Sigmoid colon (tissue), 7 donors: ENCODE results near the gene PSMB7. TPM values are rescaled to one million over a fixed set of nuclear protein-coding genes. Genes with fewer than 3 reads are reported as not detected.

ENCODE experiments used
- DNase-seq: peaks from one replicate; pipeline ENCODE4 v3.0.0-alpha.2; 2019
- H3K27ac ChIP-seq, 4 donors: fragments of 200-600 bp; sonication (generic); one replicate each; pipeline ENCODE4 v1.5.1; 2016 to 2019; ENCODE audit warnings: mild to moderate bottlenecking in 1 of 4
- H3K27me3 ChIP-seq, 3 donors: fragments of 200-600 bp; sonication (generic); one replicate each; pipeline ENCODE4 v1.5.1; 2019; ENCODE audit warnings: mild to moderate bottlenecking in 1 of 3
- H3K36me3 ChIP-seq, 4 donors: fragments of 200-600 bp; sonication (generic); one replicate each; pipeline ENCODE4 v1.5.1; 2016 to 2019
- H3K4me1 ChIP-seq, 4 donors: fragments of 200-600 bp; sonication (generic); one replicate each; pipeline ENCODE4 v1.5.1; 2017 to 2019
- H3K4me3 ChIP-seq, 4 donors: fragments of 200-600 bp; sonication (generic); one replicate each; pipeline ENCODE4 v1.5.1; 2017 to 2019; ENCODE audit warnings: mild to moderate bottlenecking in 2 of 4, moderate library complexity in 1 of 4
- H3K9me3 ChIP-seq, 4 donors: fragments of 200-600 bp in 3 of 4; sonication (generic) in 3 of 4; one replicate each; pipeline versions ENCODE4 v1.5.1 to v1.6.1; 2013 to 2019
- EP300 ChIP-seq, 4 donors: sonication (generic); formaldehyde crosslinking; IDR thresholded peaks; one replicate each; pipeline ENCODE4 v1.6.1; 2017; ENCODE audit warnings: antibody characterized with exemption in 4 of 4
- POLR2A ChIP-seq, 2 donors: fragments of 450-650 bp; IDR thresholded peaks; one replicate each; pipeline ENCODE4 v1.6.1; 2016; ENCODE audit warnings: antibody characterized with exemption in 2 of 2, mild to moderate bottlenecking in 2 of 2, moderate library complexity in 2 of 2
- POLR2AphosphoS5 ChIP-seq, 4 donors: sonication (generic); formaldehyde crosslinking; IDR thresholded peaks; one replicate each; pipeline ENCODE4 v1.6.1; 2017; ENCODE audit warnings: antibody characterized with exemption in 4 of 4
- WGBS, 2 donors: extraction: QIAGEN DNeasy Blood & Tissue Kit; methylation state at CpG; one replicate each; pipeline ENCODE4 v1.1.7; 2013; 5-methylcytosine and 5-hydroxymethylcytosine counted together
- intact Hi-C: fragments of 100-400 bp; cut with DNase I; formaldehyde crosslinking; loops from one replicate; pipeline ENCODE4 v1.15.1; 2023
- polyA plus RNA-seq, 3 donors: library from polyadenylated mRNA; stranded (reverse); fragments of 200-250 nt; gene quantifications; one replicate each; pipeline ENCODE4 v1.2.3, GENCODE V29; 2013
- total RNA-seq, 4 donors: library from RNA; depleted of rRNA; stranded (reverse); fragments of >200 nt; gene quantifications; one replicate each; pipeline ENCODE4 v1.1.0, GENCODE V29; 2016
- TF ChIP-seq, protein P1 (sequence below), 4 experiments: fragments of 450-650 bp in 3 of 4; fragments of 200-600 bp in 1 of 4; IDR thresholded peaks; one replicate each; pipeline ENCODE4 v1.5.1; 2016 to 2019; ENCODE audit warnings: antibody characterized with exemption in 4 of 4, mild to moderate bottlenecking in 3 of 4, moderate library complexity in 2 of 4
- donor health status: healthy with polysubstance abuse.
- donor health status: Bipolar disorder and iron deficiency.
- donor health status: healthy.

The PSMB7 gene
- total and polyA plus RNA-seq, 7 donors: 136 to 179 (median 171) TPM

GRCh38 chr9:124373851-124374250 is 41.4 kb downstream of the PSMB7 start:
- Histone ChIP-seq H3K4me3 (no peak overlapping the region), H3K4me1 (peaks cover 0 to 21% (median 10%) of the 10 kb centered on the region in 4 donors), H3K9me3 (no peaks in the 10 kb centered on the region), H3K27ac (no peak overlapping the region), H3K27me3 (no peaks in the 10 kb centered on the region), H3K36me3 (peaks cover 0 to 4% (median 0%) of the 10 kb centered on the region in 4 donors)
- intact Hi-C loops: no loop called here
- TF ChIP-seq POLR2AphosphoS5 (IDR thresholded peaks at IDR 0.05): no peak
- TF ChIP-seq, protein P1, sequence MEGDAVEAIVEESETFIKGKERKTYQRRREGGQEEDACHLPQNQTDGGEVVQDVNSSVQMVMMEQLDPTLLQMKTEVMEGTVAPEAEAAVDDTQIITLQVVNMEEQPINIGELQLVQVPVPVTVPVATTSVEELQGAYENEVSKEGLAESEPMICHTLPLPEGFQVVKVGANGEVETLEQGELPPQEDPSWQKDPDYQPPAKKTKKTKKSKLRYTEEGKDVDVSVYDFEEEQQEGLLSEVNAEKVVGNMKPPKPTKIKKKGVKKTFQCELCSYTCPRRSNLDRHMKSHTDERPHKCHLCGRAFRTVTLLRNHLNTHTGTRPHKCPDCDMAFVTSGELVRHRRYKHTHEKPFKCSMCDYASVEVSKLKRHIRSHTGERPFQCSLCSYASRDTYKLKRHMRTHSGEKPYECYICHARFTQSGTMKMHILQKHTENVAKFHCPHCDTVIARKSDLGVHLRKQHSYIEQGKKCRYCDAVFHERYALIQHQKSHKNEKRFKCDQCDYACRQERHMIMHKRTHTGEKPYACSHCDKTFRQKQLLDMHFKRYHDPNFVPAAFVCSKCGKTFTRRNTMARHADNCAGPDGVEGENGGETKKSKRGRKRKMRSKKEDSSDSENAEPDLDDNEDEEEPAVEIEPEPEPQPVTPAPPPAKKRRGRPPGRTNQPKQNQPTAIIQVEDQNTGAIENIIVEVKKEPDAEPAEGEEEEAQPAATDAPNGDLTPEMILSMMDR (IDR thresholded peaks at IDR 0.05): no peak
- no peak for TF ChIP-seq POLR2A (IDR thresholded peaks at IDR 0.05)
- no peak for TF ChIP-seq EP300 (IDR thresholded peaks at IDR 0.05)
- DNase-seq: no peak
- 94 to 97% methylated on average over 1 of the region's 1 CpG for WGBS, 2 donors

GRCh38 chr9:124373386-124373785 is 41.9 kb downstream of the PSMB7 start:
- intact Hi-C loops: no loop called here
- peaks cover 0 to 4% (median 0%) of the 10 kb centered on the region in 4 donors for H3K36me3 ChIP-seq
- H3K27me3 ChIP-seq: no peaks in the 10 kb centered on the region
- DNase-seq: no peak
- H3K4me3 ChIP-seq: no peak overlapping the region
- 87 to 92% methylated on average over 4 of the region's 4 CpGs for WGBS, 2 donors
- no peak overlapping the region for H3K27ac ChIP-seq
- H3K9me3 ChIP-seq: no peaks in the 10 kb centered on the region
- H3K4me1 ChIP-seq: peaks cover 0 to 16% (median 8%) of the 10 kb centered on the region in 4 donors
- TF ChIP-seq, protein P1 (IDR thresholded peaks at IDR 0.05): no peak
- no peak for TF ChIP-seq POLR2AphosphoS5 (IDR thresholded peaks at IDR 0.05)

DNA sequence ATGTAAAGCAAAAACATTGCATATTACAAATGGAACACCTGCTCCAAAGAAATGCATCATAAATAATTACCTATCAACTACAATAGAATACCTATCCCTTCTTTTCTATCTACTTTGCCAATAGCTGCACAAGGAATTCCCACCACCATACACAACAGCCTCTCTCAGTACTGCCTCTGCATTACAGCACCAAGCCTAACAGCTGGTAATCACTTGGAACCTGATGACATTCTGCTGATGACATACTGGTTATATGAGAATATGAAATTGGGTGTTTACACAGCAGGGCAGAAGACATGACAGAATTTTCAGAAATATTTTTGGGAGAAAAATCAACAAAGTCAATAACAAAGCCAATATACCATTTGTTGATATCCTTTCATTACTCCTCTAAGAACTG is 43.2 kb downstream of the PSMB7 start:
- Histone ChIP-seq H3K27ac (no peak overlapping the region), H3K4me3 (no peak overlapping the region), H3K27me3 (no peaks in the 10 kb centered on the region), H3K36me3 (peaks cover 0 to 4% (median 0%) of the 10 kb centered on the region in 4 donors), H3K9me3 (no peaks in the 10 kb centered on the region), H3K4me1 (peaks cover 0 to 8% (median 0%) of the 10 kb centered on the region in 4 donors)
- no peak for TF ChIP-seq POLR2AphosphoS5 (IDR thresholded peaks at IDR 0.05)
- no peak for TF ChIP-seq EP300 (IDR thresholded peaks at IDR 0.05)
- TF ChIP-seq, protein P1 (IDR thresholded peaks at IDR 0.05): no peak
- TF ChIP-seq POLR2A (IDR thresholded peaks at IDR 0.05): no peak
- intact Hi-C loops: no loop called here
- DNase-seq: no peak

- TF ChIP-seq EP300 (IDR thresholded peaks at IDR 0.05) (no peak), POLR2A (IDR thresholded peaks at IDR 0.05) (no peak), POLR2AphosphoS5 (IDR thresholded peaks at IDR 0.05) (no peak)
- TF ChIP-seq, protein P1 (IDR thresholded peaks at IDR 0.05): no peak
- WGBS, 2 donors: 87 to 90% methylated on average over 9 of the region's 9 CpGs
- peaks cover 0 to 8% (median 0%) of the 10 kb centered on the region in 4 donors for H3K4me1 ChIP-seq
Measured at GRCh38 chr9:124370896-124371582, 44.2 kb downstream of the PSMB7 start.

More at GRCh38 chr9:124370896-124371582, 44.2 kb downstream of the PSMB7 start:
- Histone ChIP-seq H3K27ac (no peak overlapping the region), H3K36me3 (peaks cover 0 to 4% (median 0%) of the 10 kb centered on the region in 4 donors), H3K4me3 (no peak overlapping the region), H3K27me3 (no peaks in the 10 kb centered on the region), H3K9me3 (no peaks in the 10 kb centered on the region)
- no peak for DNase-seq
- intact Hi-C loops: no loop called here
